GM13976 (cell line): Measurements from ENCODE around the gene PTGER2.

Experiments used
- DNase-seq: peaks from one replicate; pipeline ENCODE4 v3.0.0; 2012; ENCODE audit warnings: low spot score
- CTCF ChIP-seq: IDR thresholded peaks from 2 replicates; pipeline ENCODE4 v1.5.1; 2012; ENCODE audit warnings: borderline replicate concordance, mild to moderate bottlenecking; ENCODE audit not compliant: insufficient read depth; ENCODE audit errors: extremely low read depth, missing control alignments, control extremely low read depth
- in situ Hi-C: fragments of 300-500 bp; cut with MboI; formaldehyde crosslinking; loops from one replicate; pipeline ENCODE4 v1.12.0; 2022; ENCODE audit warnings: low sequenced_read_pairs, mixed read lengths, inconsistent platforms; ENCODE audit not compliant: unreplicated experiment

Gene PTGER2

GRCh38 chr14:52283099-52283498 lies 31.0 kb upstream of the PTGER2 start:
- in situ Hi-C loops, result loop anchor here (25.0 kb wide), 1 partner anchor 679 kb away; the partner anchor contains the start of gene FERMT2
- no peak for TF ChIP-seq CTCF
- no peak for DNase-seq

- no peak for TF ChIP-seq CTCF
- in situ Hi-C loops, result loop anchor here (25.0 kb wide), 1 partner anchor 675 kb away; the partner anchor contains the start of gene FERMT2
- DNase-seq, result no peak
Measured at GRCh38 chr14:52286661-52287649, 27.2 kb upstream of the PTGER2 start.

GRCh38 chr14:52296378-52296777 lies 17.7 kb upstream of the PTGER2 start:
- in situ Hi-C loops, result loop anchor here (10.0 to 25.0 kb wide), 2 partner anchors 178 to 666 kb away; partner anchors contain the start of gene FERMT2
- DNase-seq, result no peak

GRCh38 chr14:52298795-52299194 lies 15.3 kb upstream of the PTGER2 start:
- in situ Hi-C loops, result loop anchor here (10.0 to 25.0 kb wide), 2 partner anchors 176 to 664 kb away; partner anchors contain the start of gene FERMT2
- no peak for DNase-seq

More at GRCh38 chr14:52296378-52296777, 17.7 kb upstream of the PTGER2 start:
- no peak for TF ChIP-seq CTCF

GRCh38 chr14:52299692-52300278 lies 14.3 kb upstream of the PTGER2 start:
- peak; percentile 64 for DNase-seq
- peak; percentile 27 for TF ChIP-seq CTCF
- in situ Hi-C loops, result loop anchor here (10.0 to 25.0 kb wide), 2 partner anchors 175 to 663 kb away; partner anchors contain the start of gene FERMT2

More at GRCh38 chr14:52298795-52299194, 15.3 kb upstream of the PTGER2 start:
- TF ChIP-seq CTCF, result no peak

GRCh38 chr14:52303236-52303635 lies 10.9 kb upstream of the PTGER2 start:
- TF ChIP-seq CTCF, result no peak
- no peak for DNase-seq
- in situ Hi-C loops, result no loop called here
